IMR-90 (cell line): Measurements from ENCODE around the gene DERA. TPM values are rescaled to one million over a fixed set of nuclear protein-coding genes. Genes with fewer than 3 reads are reported as not detected.
A peak's percentile ranks its signal among the peaks of the same experiment; 100 is the strongest.

ENCODE experiments used
- ATAC-seq: fragments of 200-7000 bp; cut with Tn5 transposase; 2 replicates; pipeline ENCODE4 v1.9.1; 2020; ENCODE audit warnings: low read depth, mild to moderate bottlenecking, moderate library complexity
- BruUV-seq: library from RNA; stranded (reverse); fragments of 400-500 nt; replicated peaks from 2 replicates; lab custom pipeline; 2021; lab: Mats Ljungman, UMichigan
- CTCF ChIA-PET: fragments of 300-600 bp; formaldehyde crosslinking; extraction: SDS; loops from one replicate; lab custom pipeline; 2021; ENCODE audit warnings: antibody characterized with exemption; lab: Yijun Ruan, JAX
- POLR2A ChIA-PET: fragments of 300-600 bp; sonication (Branson Sonifier 250); formaldehyde crosslinking; loops from one replicate; lab custom pipeline; 2022; ENCODE audit warnings: antibody characterized with exemption; ENCODE audit not compliant: unreplicated experiment; lab: Charles Lee
- DNase-seq: peaks from one replicate; pipeline ENCODE4 v3.0.0; 2013
- H2AFZ ChIP-seq: replicated peaks from 2 replicates; pipeline ENCODE3; 2013; ENCODE audit warnings: low read length, mild to moderate bottlenecking; ENCODE audit not compliant: poor library complexity
- H2AK5ac ChIP-seq: 2 replicates; pipeline ENCODE4 v1.6.1; 2013; ENCODE audit warnings: low read depth, low read length, inconsistent platforms
- H2AK9ac ChIP-seq: replicated peaks from 2 replicates; pipeline ENCODE3; 2013; ENCODE audit warnings: mild to moderate bottlenecking, low read depth, low read length, moderate library complexity; ENCODE audit not compliant: poor library complexity
- H2BK120ac ChIP-seq: 2 replicates; pipeline ENCODE4 v1.6.1; 2013; ENCODE audit warnings: low read depth, low read length, inconsistent platforms
- H2BK15ac ChIP-seq: 3 replicates; pipeline ENCODE4 v1.6.1; 2013; ENCODE audit warnings: low read depth, low read length, inconsistent platforms
- H2BK20ac ChIP-seq: 2 replicates; pipeline ENCODE4 v1.6.1; 2013; ENCODE audit warnings: low read depth, mild to moderate bottlenecking, inconsistent platforms, low read length, moderate library complexity
- H2BK5ac ChIP-seq: 2 replicates; pipeline ENCODE4 v1.6.1; 2013; ENCODE audit warnings: mild to moderate bottlenecking, low read depth, low read length, inconsistent platforms; ENCODE audit not compliant: poor library complexity, severe bottlenecking
- H3K14ac ChIP-seq: replicated peaks from 2 replicates; pipeline ENCODE4 v1.6.1; 2013; ENCODE audit warnings: low read depth, low read length, inconsistent platforms
- H3K18ac ChIP-seq: 2 replicates; pipeline ENCODE4 v1.6.1; 2013; ENCODE audit warnings: low read depth, low read length, control low read depth
- H3K23ac ChIP-seq: 2 replicates; pipeline ENCODE4 v1.6.1; 2013; ENCODE audit warnings: low read depth, low read length, inconsistent platforms
- H3K27ac ChIP-seq: 2 replicates; pipeline ENCODE4 v1.5.1; 2013; ENCODE audit warnings: mild to moderate bottlenecking, control low read depth, low read length; ENCODE audit not compliant: insufficient read depth
- H3K27me3 ChIP-seq: 2 replicates; pipeline ENCODE4 v1.6.1; 2013; ENCODE audit warnings: low read length; ENCODE audit not compliant: control insufficient read depth, insufficient read depth
- H3K36me3 ChIP-seq: 2 replicates; pipeline ENCODE4 v1.6.1; 2013; ENCODE audit warnings: low read length, mixed read lengths; ENCODE audit not compliant: control insufficient read depth, insufficient read depth
- H3K4ac ChIP-seq: 2 replicates; pipeline ENCODE4 v1.6.1; 2013; ENCODE audit warnings: low read depth, low read length, inconsistent platforms
- H3K4me1 ChIP-seq: 2 replicates; pipeline ENCODE4 v1.6.1; 2013; ENCODE audit warnings: low read length, mixed read lengths; ENCODE audit not compliant: control insufficient read depth, insufficient read depth
- H3K4me2 ChIP-seq: 2 replicates; pipeline ENCODE4 v1.6.1; 2013; ENCODE audit warnings: low read depth, mild to moderate bottlenecking, control low read depth, low read length, moderate library complexity
- H3K4me3 ChIP-seq: 2 replicates; pipeline ENCODE4 v1.5.1; 2013; ENCODE audit warnings: low read depth, mild to moderate bottlenecking, control low read depth, low read length, moderate library complexity; ENCODE audit not compliant: insufficient read depth
- H3K56ac ChIP-seq: 2 replicates; pipeline ENCODE4 v1.6.1; 2013; ENCODE audit warnings: low read length, inconsistent platforms; ENCODE audit not compliant: insufficient read depth; ENCODE audit errors: extremely low read depth
- H3K79me1 ChIP-seq, 2 experiments: 2 replicates each; pipeline ENCODE4 v1.6.1; 2013; ENCODE audit warnings: low read length in 2 of 2, inconsistent platforms in 1 of 2, low read depth in 1 of 2
- H3K9ac ChIP-seq: 2 replicates; pipeline ENCODE4 v1.6.1; 2013; ENCODE audit warnings: low read depth, low read length, control low read depth
- H3K9me1 ChIP-seq: 2 replicates; pipeline ENCODE4 v1.6.1; 2013; ENCODE audit warnings: low read length, inconsistent platforms; ENCODE audit not compliant: insufficient read depth
- H3K9me3 ChIP-seq: 2 replicates; pipeline ENCODE4 v1.6.1; 2013; ENCODE audit warnings: low read length; ENCODE audit not compliant: control insufficient read depth, insufficient read depth
- H4K20me1 ChIP-seq: 2 replicates; pipeline ENCODE4 v1.6.1; 2013; ENCODE audit warnings: low read length, inconsistent platforms; ENCODE audit not compliant: insufficient read depth
- H4K5ac ChIP-seq: 2 replicates; pipeline ENCODE4 v1.6.1; 2013; ENCODE audit warnings: mild to moderate bottlenecking, low read depth, low read length, control low read depth
- H4K8ac ChIP-seq, 2 experiments: 2 replicates each; pipeline ENCODE4 v1.6.1; 2013; ENCODE audit warnings: low read depth in 2 of 2, low read length in 2 of 2, control low read depth in 1 of 2, inconsistent platforms in 1 of 2
- H4K91ac ChIP-seq: 2 replicates; pipeline ENCODE4 v1.6.1; 2013; ENCODE audit warnings: low read depth, low read length, inconsistent platforms; ENCODE audit not compliant: insufficient read depth
- CHD1 ChIP-seq: IDR thresholded peaks from 2 replicates; pipeline ENCODE4 v1.6.1; 2012; ENCODE audit warnings: low read depth, low read length, improper control_type of control experiment
- FOS ChIP-seq: fragments of 150-350 bp; IDR thresholded peaks from 2 replicates; pipeline ENCODE4 v1.6.1; 2016; ENCODE audit warnings: low read depth, low read length
- MAFK ChIP-seq: IDR thresholded peaks from 2 replicates; pipeline ENCODE4 v1.6.1; 2012; ENCODE audit warnings: low read depth, low read length, improper control_type of control experiment
- MAZ ChIP-seq: IDR thresholded peaks from 2 replicates; pipeline ENCODE4 v1.6.1; 2012; ENCODE audit warnings: low read depth, mild to moderate bottlenecking, low read length, improper control_type of control experiment, moderate library complexity, borderline replicate concordance
- NFE2L2 ChIP-seq: fragments of 150-350 bp; IDR thresholded peaks from 2 replicates; pipeline ENCODE4 v1.6.1; 2016; ENCODE audit warnings: low read depth, mild to moderate bottlenecking, low read length
- POLR2A ChIP-seq: IDR thresholded peaks from 2 replicates; pipeline ENCODE4 v1.6.1; 2012; ENCODE audit warnings: mild to moderate bottlenecking, low read depth, low read length
- RAD21 ChIP-seq: IDR thresholded peaks from 2 replicates; pipeline ENCODE4 v1.6.1; 2012; ENCODE audit warnings: low read length, improper control_type of control experiment
- RCOR1 ChIP-seq: IDR thresholded peaks from 2 replicates; pipeline ENCODE4 v1.6.1; 2012; ENCODE audit warnings: mild to moderate bottlenecking, low read length, improper control_type of control experiment; ENCODE audit not compliant: insufficient replicate concordance
- RFX5 ChIP-seq: IDR thresholded peaks from 2 replicates; pipeline ENCODE4 v1.8.0; 2012; ENCODE audit warnings: low read depth, mild to moderate bottlenecking, low read length, moderate library complexity
- SMC3 ChIP-seq: fragments of 150-350 bp; IDR thresholded peaks from 2 replicates; pipeline ENCODE4 v1.6.1; 2016; ENCODE audit warnings: low read depth, mild to moderate bottlenecking, antibody characterized with exemption, low read length, moderate library complexity
- USF2 ChIP-seq: fragments of 150-350 bp; IDR thresholded peaks from 2 replicates; pipeline ENCODE4 v1.6.1; 2017; ENCODE audit warnings: mild to moderate bottlenecking, antibody characterized with exemption, low read length, low read depth
- WGBS, 2 experiments: methylation state at CpG; one replicate each; pipeline versions ENCODE4 v1.1.5 to v1.1.7; 2013; ENCODE audit warnings: missing lambda C conversion rate in 2 of 2; ENCODE audit not compliant: insufficient read length in 1 of 2; ENCODE audit errors: extremely low coverage in 2 of 2; 5-methylcytosine and 5-hydroxymethylcytosine counted together
- dilution Hi-C: fragments of 300-500 bp; cut with HindIII; formaldehyde crosslinking; loops from one replicate; pipeline ENCODE4 v1.14.3; 2018; ENCODE audit warnings: low sequenced_read_pairs; ENCODE audit not compliant: unreplicated experiment
- in situ Hi-C: fragments of 300-500 bp; cut with MboI; formaldehyde crosslinking; loops from 3 replicates; pipeline ENCODE4 v1.14.3; 2019; ENCODE audit warnings: low sequenced_read_pairs, inconsistent platforms, mixed read lengths
- intact Hi-C: fragments of 100-400 bp; cut with micrococcal nuclease; formaldehyde crosslinking; loops from 2 replicates; pipeline ENCODE4 v1.10.0; 2022
- polyA plus RNA-seq, 3 experiments: library from polyadenylated mRNA; depleted of rRNA; stranded (reverse); fragments of >200 nt; gene quantifications; 2 replicates each; pipeline ENCODE4 v1.2.3, GENCODE V29; 2012; ENCODE audit warnings: low replicate concordance in 1 of 3
- total RNA-seq: library from RNA; depleted of rRNA; stranded (reverse); fragments of >200 nt; gene quantifications from 2 replicates; pipeline ENCODE4 v1.2.3, GENCODE V29; 2012
- TF ChIP-seq, protein P1 (sequence below): fragments of 150-350 bp; IDR thresholded peaks from 2 replicates; pipeline ENCODE4 v1.6.1; 2016; ENCODE audit warnings: low read depth, mild to moderate bottlenecking, low read length, moderate library complexity, borderline replicate concordance

The DERA gene
- total and polyA plus RNA-seq, 2 of the 4 experiments (the other 2 are of a cell fraction): 28.1 to 58.6 TPM

DNA sequence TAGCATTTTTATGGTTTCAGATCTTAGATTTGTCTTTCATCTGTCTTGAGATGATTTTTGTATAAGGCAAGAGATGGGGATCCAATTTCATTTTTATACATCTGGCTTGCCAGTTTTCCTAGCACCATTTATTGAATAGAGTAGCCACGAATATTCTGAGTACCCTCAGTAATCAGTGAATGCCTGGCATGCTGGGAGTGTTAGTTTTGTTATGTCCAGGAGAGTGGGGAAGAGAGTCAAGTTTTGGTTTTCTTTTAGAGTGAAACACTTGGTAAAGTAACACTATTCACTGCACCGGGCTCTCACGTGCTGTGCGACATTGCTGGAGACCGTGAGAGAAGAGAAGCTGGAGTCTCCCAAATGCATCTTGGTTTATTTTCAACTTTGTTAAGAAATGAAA, 31.3 kb downstream of the DERA start:
- Histone ChIP-seq H3K4me3 (no peak overlapping the region), H3K23ac (no peak overlapping the region), H3K9me3 (peaks cover 4% of the 10 kb centered on the region), H2BK20ac (no peak overlapping the region), H3K18ac (no peak overlapping the region), H3K9me1 (no peaks in the 10 kb centered on the region), H4K20me1 (no peaks in the 10 kb centered on the region; the same call in 1 of the 2 replicates), H3K4me2 (no peak overlapping the region), H4K8ac (no peak overlapping the region), H4K5ac (no peak overlapping the region), H2BK120ac (no peak overlapping the region), H3K79me1 (peaks cover 16 to 27% of the 10 kb centered on the region in 2 experiments), H3K4me1 (no peaks in the 10 kb centered on the region), H3K14ac (no peak overlapping the region), H2AK9ac (no peak overlapping the region), H3K27ac (no peak overlapping the region), H2BK5ac (no peak overlapping the region), H4K91ac (no peak overlapping the region), H3K4ac (no peak overlapping the region), H3K36me3 (0 out of 2 replicates have a peak, but pooled peaks cover 2% of the 10 kb centered on the region), H3K27me3 (no peaks in the 10 kb centered on the region), H2BK15ac (no peak overlapping the region), H3K9ac (no peak overlapping the region), H2AK5ac (no peak overlapping the region), H2AFZ (no peak overlapping the region), H3K56ac (no peak overlapping the region)
- DNase-seq (no peak), ATAC-seq (peak; percentile 51)
- dilution Hi-C loops (no loop called here), intact Hi-C loops (no loop called here), in situ Hi-C loops (no loop called here)
- ChIA-PET POLR2A (no interaction called here), CTCF (interaction anchor here (1.7 kb wide), 1 partner anchor 27 kb away, joined by 5 read pairs; no protein-coding TSS in a partner anchor)
- 100% methylated on average over 3 of the region's 5 CpGs; no CpG with 5 or more reads in 1 of the 2 experiments for WGBS, 2 experiments
- BruUV-seq: no TSS peak
- TF ChIP-seq RFX5 (no peak), CHD1 (no peak), FOS (no peak), RAD21 (no peak), RCOR1 (no peak), MAZ (no peak), USF2 (no peak), POLR2A (no peak), SMC3 (no peak), MAFK (no peak), NFE2L2 (no peak)
- TF ChIP-seq, protein P1, sequence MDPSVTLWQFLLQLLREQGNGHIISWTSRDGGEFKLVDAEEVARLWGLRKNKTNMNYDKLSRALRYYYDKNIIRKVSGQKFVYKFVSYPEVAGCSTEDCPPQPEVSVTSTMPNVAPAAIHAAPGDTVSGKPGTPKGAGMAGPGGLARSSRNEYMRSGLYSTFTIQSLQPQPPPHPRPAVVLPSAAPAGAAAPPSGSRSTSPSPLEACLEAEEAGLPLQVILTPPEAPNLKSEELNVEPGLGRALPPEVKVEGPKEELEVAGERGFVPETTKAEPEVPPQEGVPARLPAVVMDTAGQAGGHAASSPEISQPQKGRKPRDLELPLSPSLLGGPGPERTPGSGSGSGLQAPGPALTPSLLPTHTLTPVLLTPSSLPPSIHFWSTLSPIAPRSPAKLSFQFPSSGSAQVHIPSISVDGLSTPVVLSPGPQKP: no peak
